Ascending aorta (tissue), 2 donors: ENCODE results near the gene TANGO2. TPM values are rescaled to one million over a fixed set of nuclear protein-coding genes. Genes with fewer than 3 reads are reported as not detected.

Experiments
- DNase-seq, 2 donors: peaks; one replicate each; pipeline ENCODE4 v3.0.0-alpha.2; 2019; ENCODE audit warnings: low spot score in 2 of 2
- H3K27ac ChIP-seq, 2 donors: fragments of 200-600 bp; sonication (generic); one replicate each; pipeline ENCODE4 v1.5.1; 2016 to 2017; ENCODE audit warnings: mild to moderate bottlenecking in 1 of 2
- H3K27me3 ChIP-seq: fragments of 200-600 bp; sonication (generic); one replicate; pipeline ENCODE4 v1.5.1; 2017
- H3K36me3 ChIP-seq, 2 donors: fragments of 200-600 bp; sonication (generic); one replicate each; pipeline ENCODE4 v1.5.1; 2016
- H3K4me1 ChIP-seq, 2 donors: fragments of 200-600 bp; sonication (generic); one replicate each; pipeline ENCODE4 v1.5.1; 2016 to 2017; ENCODE audit warnings: mild to moderate bottlenecking in 1 of 2
- H3K4me3 ChIP-seq, 2 donors: fragments of 200-600 bp; sonication (generic); one replicate each; pipeline ENCODE4 v1.5.1; 2016 to 2017; ENCODE audit warnings: mild to moderate bottlenecking in 1 of 2
- H3K9me3 ChIP-seq, 2 donors: fragments of 200-600 bp; sonication (generic); one replicate each; pipeline ENCODE4 v1.5.1; 2016
- intact Hi-C: fragments of 100-400 bp; cut with DNase I; formaldehyde crosslinking; loops from one replicate; pipeline ENCODE4 v1.15.1; 2023
- total RNA-seq: library from RNA; depleted of rRNA; stranded (reverse); fragments of >200 nt; gene quantifications from one replicate; pipeline ENCODE4 v1.1.0, GENCODE V29; 2016
- TF ChIP-seq, protein P1 (sequence below), 3 experiments: fragments of 200-600 bp in 2 of 3; fragments of 450-650 bp in 1 of 3; sonication (generic) in 2 of 3; IDR thresholded peaks; one replicate each; pipeline ENCODE4 v1.5.1; 2016 to 2019; ENCODE audit warnings: antibody characterized with exemption in 3 of 3, mild to moderate bottlenecking in 1 of 3, moderate library complexity in 1 of 3

TANGO2 gene
- total RNA-seq, 1 donor from 2014 or later, result 26.3 TPM

DNA sequence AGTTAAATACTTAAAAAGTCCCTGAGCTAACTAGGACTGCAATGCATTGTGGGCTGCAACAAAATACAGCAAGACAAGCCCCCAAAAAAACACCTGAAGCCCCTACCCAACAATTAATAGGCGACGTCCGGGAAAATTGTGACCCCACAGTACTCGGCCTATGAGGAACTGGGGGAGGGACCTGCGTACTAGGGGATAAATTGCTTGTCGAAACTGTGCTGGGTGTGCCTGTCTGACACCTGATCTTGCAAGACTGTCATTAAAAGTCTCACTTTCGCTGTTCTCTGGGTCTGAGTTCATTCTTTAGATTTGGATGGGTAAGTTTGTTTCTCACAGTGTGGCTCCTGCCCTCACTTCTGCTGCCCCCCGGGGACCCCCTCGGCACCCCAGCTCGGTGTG is 15.2 kb downstream of the TANGO2 start:
- no peak overlapping the region for H3K4me3 ChIP-seq
- intact Hi-C loops, result no loop called here
- TF ChIP-seq, protein P1, sequence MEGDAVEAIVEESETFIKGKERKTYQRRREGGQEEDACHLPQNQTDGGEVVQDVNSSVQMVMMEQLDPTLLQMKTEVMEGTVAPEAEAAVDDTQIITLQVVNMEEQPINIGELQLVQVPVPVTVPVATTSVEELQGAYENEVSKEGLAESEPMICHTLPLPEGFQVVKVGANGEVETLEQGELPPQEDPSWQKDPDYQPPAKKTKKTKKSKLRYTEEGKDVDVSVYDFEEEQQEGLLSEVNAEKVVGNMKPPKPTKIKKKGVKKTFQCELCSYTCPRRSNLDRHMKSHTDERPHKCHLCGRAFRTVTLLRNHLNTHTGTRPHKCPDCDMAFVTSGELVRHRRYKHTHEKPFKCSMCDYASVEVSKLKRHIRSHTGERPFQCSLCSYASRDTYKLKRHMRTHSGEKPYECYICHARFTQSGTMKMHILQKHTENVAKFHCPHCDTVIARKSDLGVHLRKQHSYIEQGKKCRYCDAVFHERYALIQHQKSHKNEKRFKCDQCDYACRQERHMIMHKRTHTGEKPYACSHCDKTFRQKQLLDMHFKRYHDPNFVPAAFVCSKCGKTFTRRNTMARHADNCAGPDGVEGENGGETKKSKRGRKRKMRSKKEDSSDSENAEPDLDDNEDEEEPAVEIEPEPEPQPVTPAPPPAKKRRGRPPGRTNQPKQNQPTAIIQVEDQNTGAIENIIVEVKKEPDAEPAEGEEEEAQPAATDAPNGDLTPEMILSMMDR (IDR thresholded peaks at IDR 0.05), result no peak
- H3K27ac ChIP-seq, result no peak overlapping the region
- H3K4me1 ChIP-seq, result peaks cover 11 to 17% of the 10 kb centered on the region in 2 donors
- H3K36me3 ChIP-seq, result peaks cover 34 to 40% of the 10 kb centered on the region in 2 donors
- DNase-seq, result no peak
- H3K27me3 ChIP-seq, result no peaks in the 10 kb centered on the region
- H3K9me3 ChIP-seq, result no peaks in the 10 kb centered on the region

- DNase-seq, result no peak
- Histone ChIP-seq H3K27ac (no peak overlapping the region), H3K9me3 (no peaks in the 10 kb centered on the region), H3K4me1 (peaks cover 11 to 17% of the 10 kb centered on the region in 2 donors), H3K36me3 (peaks cover 31 to 38% of the 10 kb centered on the region in 2 donors), H3K4me3 (no peak overlapping the region), H3K27me3 (no peaks in the 10 kb centered on the region)
- TF ChIP-seq, protein P1 (IDR thresholded peaks at IDR 0.05), result no peak
- intact Hi-C loops, result no loop called here
Measured at GRCh38 chr22:20036535-20037392, 15.9 kb downstream of the TANGO2 start.

GRCh38 chr22:20037419-20037818 is 16.5 kb downstream of the TANGO2 start:
- H3K27me3 ChIP-seq, result no peaks in the 10 kb centered on the region
- TF ChIP-seq, protein P1 (IDR thresholded peaks at IDR 0.05), result no peak
- no peak for DNase-seq
- no peaks in the 10 kb centered on the region for H3K9me3 ChIP-seq
- H3K27ac ChIP-seq, result no peak overlapping the region
- H3K36me3 ChIP-seq, result peaks cover 30 to 37% of the 10 kb centered on the region in 2 donors
- H3K4me3 ChIP-seq, result no peak overlapping the region
- intact Hi-C loops, result no loop called here
- H3K4me1 ChIP-seq, result peaks cover 11 to 14% of the 10 kb centered on the region in 2 donors

- DNase-seq, result no peak
- H3K36me3 ChIP-seq, result peaks cover 41 to 43% of the 10 kb centered on the region in 2 donors
- intact Hi-C loops, result no loop called here
Measured at GRCh38 chr22:20038574-20038973, 17.7 kb downstream of the TANGO2 start.

DNA sequence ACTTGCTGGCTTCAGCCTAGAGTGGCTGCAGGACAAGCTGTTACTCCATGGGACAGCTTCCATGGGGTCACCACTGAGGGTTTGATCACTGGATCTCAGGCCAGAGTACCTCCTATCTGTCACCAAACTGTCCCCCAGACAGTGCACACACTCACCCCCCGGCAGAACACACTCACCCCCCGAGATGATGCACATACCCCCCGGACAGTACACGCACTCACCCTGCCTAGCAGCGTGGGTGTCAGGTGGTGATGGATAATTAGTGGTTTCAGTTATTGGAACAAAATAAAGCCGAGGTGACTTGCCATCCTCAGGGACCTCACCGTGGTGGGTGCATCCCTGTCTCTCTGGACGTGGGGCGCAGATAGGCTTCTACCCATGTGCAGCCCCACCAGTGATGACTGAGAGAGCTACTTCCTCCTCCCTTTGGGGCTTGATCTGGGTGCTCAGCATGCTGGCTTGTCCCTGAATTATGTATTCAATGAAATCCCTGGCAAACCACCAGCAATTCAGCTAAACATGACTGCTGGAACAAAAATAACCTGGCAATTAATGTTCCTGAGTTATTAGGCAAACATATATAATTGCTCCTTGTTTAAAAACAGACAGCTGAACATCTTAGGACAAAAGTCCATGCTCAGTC is 18.9 kb downstream of the TANGO2 start:
- H3K27ac ChIP-seq, result no peak overlapping the region
- intact Hi-C loops, result no loop called here
- no peak for DNase-seq
- TF ChIP-seq, protein P1 (IDR thresholded peaks at IDR 0.05), result no peak
- H3K9me3 ChIP-seq, result no peaks in the 10 kb centered on the region
- H3K4me1 ChIP-seq, result no peaks in the 10 kb centered on the region
- peaks cover 44 to 55% of the 10 kb centered on the region in 2 donors for H3K36me3 ChIP-seq
- H3K27me3 ChIP-seq, result no peaks in the 10 kb centered on the region
- H3K4me3 ChIP-seq, result no peak overlapping the region

More at GRCh38 chr22:20038574-20038973, 17.7 kb downstream of the TANGO2 start:
- Histone ChIP-seq H3K27me3 (no peaks in the 10 kb centered on the region), H3K4me3 (no peak overlapping the region), H3K9me3 (no peaks in the 10 kb centered on the region), H3K27ac (no peak overlapping the region), H3K4me1 (peaks cover 2% of the 10 kb centered on the region in 2 donors)
- TF ChIP-seq, protein P1 (IDR thresholded peaks at IDR 0.05), result no peak
